Measurements from ENCODE around the gene CHID1.

The CHID1 gene

DNA sequence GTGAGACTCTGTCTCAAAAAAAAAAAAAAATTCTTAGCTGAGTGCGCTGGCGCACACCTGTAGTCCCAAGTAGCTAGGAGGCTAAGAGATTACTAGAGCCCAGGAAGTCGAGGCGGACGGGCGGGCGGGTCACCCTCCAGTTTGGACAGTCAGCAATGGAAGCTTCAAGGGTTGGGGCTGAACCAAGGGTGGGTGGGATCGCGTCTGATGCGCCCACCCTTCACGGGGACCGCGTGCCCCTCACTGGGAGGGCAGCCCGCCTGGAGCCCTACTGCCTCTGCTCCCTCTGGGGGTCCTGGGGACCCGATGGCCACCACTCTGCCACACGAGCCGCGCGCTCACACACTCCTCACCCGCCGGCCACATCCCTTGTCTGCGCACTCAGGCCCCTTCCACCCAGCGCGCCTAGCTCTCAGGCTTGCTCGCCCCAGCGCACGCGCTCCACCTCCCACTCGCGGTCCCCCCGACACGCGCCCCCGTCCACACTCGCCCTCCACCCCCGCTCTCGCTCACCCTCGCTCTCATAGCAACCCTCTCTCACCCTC, 494 bp downstream of the CHID1 start:
- peak in 1 of 2 donors; percentile 59 for DNase-seq (ENCODE audit: low read depth in 2 of 2, low spot score in 1 of 2)

DNA sequence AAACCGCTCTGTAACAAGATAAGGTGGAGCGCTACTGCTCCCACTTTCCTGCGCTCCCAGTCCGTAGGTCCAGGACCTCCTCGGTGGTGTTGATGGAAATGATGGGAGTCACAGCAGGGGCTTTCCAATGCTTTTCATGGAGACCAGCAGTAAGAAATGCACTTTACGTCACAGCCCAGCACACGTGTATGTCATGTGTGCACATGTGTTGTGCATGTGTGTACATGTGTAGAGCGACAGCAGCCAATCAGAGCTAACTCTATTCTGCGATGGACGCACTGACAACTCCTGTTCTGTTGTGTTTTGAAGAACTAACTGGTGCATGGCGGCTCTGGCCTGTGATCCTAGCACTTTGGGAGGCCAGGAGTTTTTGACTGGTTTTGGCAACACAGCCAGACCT, 1.2 kb downstream of the CHID1 start:
- DNase-seq (ENCODE audit: low read depth in 2 of 2, low spot score in 1 of 2): no peak

- no peak for DNase-seq (ENCODE audit: low read depth in 2 of 2, low spot score in 1 of 2)
Observed at GRCh38 chr11:908273-908672, 2.3 kb downstream of the CHID1 start.

DNA sequence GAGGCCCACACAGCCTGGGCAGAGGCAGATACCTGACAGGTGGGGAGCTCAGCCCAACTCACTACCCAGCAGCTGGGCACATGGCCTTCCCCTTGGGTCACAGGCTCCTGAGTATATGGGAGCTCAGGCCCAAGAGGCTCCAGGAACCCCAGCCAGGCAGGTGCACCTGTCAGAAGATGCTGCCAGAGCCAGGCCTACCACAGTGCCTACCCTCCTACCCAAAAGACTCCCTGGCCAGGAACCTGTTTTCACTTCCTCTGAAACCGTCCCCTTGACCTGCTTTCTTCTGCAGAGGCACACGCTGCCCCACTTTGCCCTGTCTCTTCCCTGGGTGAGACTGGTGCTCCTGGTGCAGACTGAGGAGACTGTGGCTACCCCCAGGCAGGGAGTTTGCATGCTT, 2.9 kb downstream of the CHID1 start:
- DNase-seq (ENCODE audit: low read depth in 2 of 2, low spot score in 1 of 2): no peak

DNA sequence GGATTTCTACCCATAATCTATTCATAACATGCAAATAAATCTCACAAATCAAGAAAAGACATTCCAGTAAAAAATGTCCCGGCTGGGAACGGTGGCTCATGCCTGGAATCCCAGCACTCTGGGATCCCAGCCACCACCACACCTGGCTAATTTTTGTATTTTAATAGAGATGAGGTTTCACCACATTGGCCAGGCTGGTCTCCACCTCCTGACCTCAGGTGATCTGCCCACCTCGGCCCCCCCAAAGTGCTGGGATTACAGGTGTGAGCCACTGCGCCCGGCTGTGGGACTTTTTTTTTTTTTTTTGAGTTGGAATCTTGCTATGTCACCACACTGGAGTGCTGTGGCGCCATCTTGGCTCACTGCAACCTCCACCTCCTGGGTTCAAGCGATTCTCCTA, 4.7 kb downstream of the CHID1 start:
- DNase-seq (ENCODE audit: low read depth in 2 of 2, low spot score in 1 of 2): no peak

DNA sequence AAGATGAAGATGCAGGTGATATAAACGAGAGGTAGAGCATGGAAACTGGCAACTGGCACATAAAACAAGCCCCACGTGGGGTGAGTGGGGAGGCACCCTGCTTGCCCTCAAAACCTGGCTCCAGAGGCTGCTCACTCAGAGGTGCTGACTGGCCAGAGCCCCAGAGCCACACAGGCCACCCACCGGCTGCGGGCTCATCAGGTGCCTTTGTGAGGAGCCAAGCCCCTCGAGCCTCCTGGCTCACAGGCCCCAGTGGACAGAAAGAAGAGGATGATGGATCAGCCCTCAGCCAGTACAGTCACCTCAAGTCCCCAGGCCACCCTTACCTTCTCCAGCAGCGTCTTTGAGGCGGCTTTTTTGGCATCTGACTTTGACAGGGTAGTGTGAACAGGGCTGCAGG, 6.2 kb downstream of the CHID1 start:
- DNase-seq (ENCODE audit: low read depth in 2 of 2, low spot score in 1 of 2): no peak

- DNase-seq (ENCODE audit: low read depth in 2 of 2, low spot score in 1 of 2): no peak
Observed at GRCh38 chr11:901452-902061, 9.1 kb downstream of the CHID1 start.

- no peak for DNase-seq (ENCODE audit: low read depth in 2 of 2, low spot score in 1 of 2)
Observed at GRCh38 chr11:900545-900944, 10.1 kb downstream of the CHID1 start.

- no peak for DNase-seq (ENCODE audit: low read depth in 2 of 2, low spot score in 1 of 2)
Observed at GRCh38 chr11:899724-900123, 10.9 kb downstream of the CHID1 start.

- DNase-seq (ENCODE audit: low read depth in 2 of 2, low spot score in 1 of 2): no peak
Observed at GRCh38 chr11:898540-899190, 11.9 kb downstream of the CHID1 start.

- DNase-seq (ENCODE audit: low read depth in 2 of 2, low spot score in 1 of 2): no peak
Observed at GRCh38 chr11:898143-898511, 12.5 kb downstream of the CHID1 start.

- no peak for DNase-seq (ENCODE audit: low read depth in 2 of 2, low spot score in 1 of 2)
Observed at GRCh38 chr11:897253-898142, 13.1 kb downstream of the CHID1 start.

- no peak for DNase-seq (ENCODE audit: low read depth in 2 of 2, low spot score in 1 of 2)
Observed at GRCh38 chr11:895331-896110, 15.1 kb downstream of the CHID1 start.

DNA sequence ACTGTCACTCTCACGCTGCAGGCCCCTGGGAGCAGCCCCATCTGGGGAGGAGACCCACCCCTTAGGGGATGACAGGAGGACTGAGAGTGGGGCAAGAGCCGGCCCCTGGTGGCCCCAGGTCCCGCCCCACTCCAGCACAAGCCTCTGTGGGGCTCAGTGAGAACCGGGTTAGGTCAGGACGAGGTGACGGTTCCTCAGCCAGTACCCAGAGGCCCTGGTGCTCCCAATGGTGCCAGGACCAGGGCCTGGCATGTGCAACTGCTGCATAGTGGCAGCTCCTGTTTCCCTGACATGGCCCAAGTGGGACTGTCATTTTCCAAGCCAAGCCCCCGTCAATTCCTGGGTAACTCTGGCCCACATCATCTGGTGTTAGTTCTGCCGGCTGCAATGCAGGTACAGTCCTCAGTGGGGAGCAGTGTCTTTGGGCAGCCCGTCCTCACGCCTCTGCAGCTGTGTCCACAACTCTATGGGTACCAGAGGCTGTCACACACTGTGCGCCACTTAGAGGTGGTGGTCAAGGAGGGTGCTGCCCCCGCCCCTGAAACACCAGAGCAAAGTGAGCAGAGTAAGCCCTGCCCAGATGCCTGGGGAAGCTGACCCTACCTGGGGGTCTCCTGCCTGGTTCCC, 15.9 kb downstream of the CHID1 start:
- DNase-seq (ENCODE audit: low read depth in 2 of 2, low spot score in 1 of 2): no peak

- DNase-seq (ENCODE audit: low read depth in 2 of 2, low spot score in 1 of 2): no peak
Observed at GRCh38 chr11:893008-893654, 17.5 kb downstream of the CHID1 start.

GRCh38 chr11:890794-891540, 19.6 kb downstream of the CHID1 start:
- DNase-seq (ENCODE audit: low read depth in 2 of 2, low spot score in 1 of 2): no peak

- no peak for DNase-seq (ENCODE audit: low read depth in 2 of 2, low spot score in 1 of 2)
Observed at GRCh38 chr11:889687-890475, 20.7 kb downstream of the CHID1 start.

GRCh38 chr11:889257-889656, 21.4 kb downstream of the CHID1 start:
- no peak for DNase-seq (ENCODE audit: low read depth in 2 of 2, low spot score in 1 of 2)
